NCI-H82 treated with DMSO at 0.1 percent for 48 hours (cell line): Measurements from ENCODE around the gene IL18RAP.

ENCODE experiments used
- DNase-seq: peaks from one replicate; lab custom pipeline; 2025; ENCODE audit not compliant: unreplicated experiment; lab: John Stamatoyannopoulos, UW

The IL18RAP gene

GRCh38 chr2:102422910-102423309, at the start of gene IL18RAP:
TSS of gene IL18RAP (plus strand) at chr2:102423160. CDS start at chr2:102423278, 118 bp downstream.
- DNase-seq: no peak

GRCh38 chr2:102376052-102376591, 46.8 kb upstream of the IL18RAP start:
- no peak for DNase-seq

GRCh38 chr2:102383722-102384121, 39.2 kb upstream of the IL18RAP start:
- no peak for DNase-seq

- DNase-seq: no peak
Measured at GRCh38 chr2:102385522-102385921, 37.4 kb upstream of the IL18RAP start.

GRCh38 chr2:102386004-102386403, 37.0 kb upstream of the IL18RAP start:
- DNase-seq: no peak

GRCh38 chr2:102386867-102387541, 36.0 kb upstream of the IL18RAP start:
- no peak for DNase-seq

GRCh38 chr2:102387763-102388546, 35.0 kb upstream of the IL18RAP start:
- DNase-seq: no peak

- DNase-seq: no peak
Measured at GRCh38 chr2:102391565-102391964, 31.4 kb upstream of the IL18RAP start.

GRCh38 chr2:102392096-102392495, 30.9 kb upstream of the IL18RAP start:
- no peak for DNase-seq

- DNase-seq: no peak
Measured at GRCh38 chr2:102392942-102393341, 30.0 kb upstream of the IL18RAP start.

- no peak for DNase-seq
Measured at GRCh38 chr2:102396012-102396411, 26.9 kb upstream of the IL18RAP start.

GRCh38 chr2:102397209-102397608, 25.8 kb upstream of the IL18RAP start:
- no peak for DNase-seq

GRCh38 chr2:102399499-102400141, 23.3 kb upstream of the IL18RAP start:
- DNase-seq: no peak

GRCh38 chr2:102401456-102401855, 21.5 kb upstream of the IL18RAP start:
- no peak for DNase-seq

- no peak for DNase-seq
Measured at GRCh38 chr2:102401865-102402264, 21.1 kb upstream of the IL18RAP start.

- DNase-seq: no peak
Measured at GRCh38 chr2:102410952-102411351, 12.0 kb upstream of the IL18RAP start.

- DNase-seq: no peak
Measured at GRCh38 chr2:102412199-102412598, 10.8 kb upstream of the IL18RAP start.

- DNase-seq: no peak
Measured at GRCh38 chr2:102417946-102418345, 5.0 kb upstream of the IL18RAP start.

GRCh38 chr2:102418421-102418961, 4.5 kb upstream of the IL18RAP start:
- DNase-seq: no peak

GRCh38 chr2:102420290-102420689, 2.7 kb upstream of the IL18RAP start:
- DNase-seq: no peak
